HG03354 (cell line): ENCODE measurements around the gene NRF1.
"Not testable (repeated sequence)": the region's sequence is repeated elsewhere in the genome, so short reads cannot be mapped to it uniquely, and the experiment has no call there.

Source experiments
- ATAC-seq: cut with Tn5 transposase; IDR thresholded peaks from one replicate; pipeline ENCODE4 v1.9.1; 2021; ENCODE audit warnings: mild to moderate bottlenecking; ENCODE audit not compliant: unreplicated experiment, poor library complexity, severe bottlenecking

The NRF1 gene

GRCh38 chr7:129605960-129606614, 5.4 kb upstream of the NRF1 start:
- ATAC-seq = no peak

GRCh38 chr7:129606803-129607202, 4.7 kb upstream of the NRF1 start:
- ATAC-seq = no peak

- ATAC-seq = no peak
Measured at GRCh38 chr7:129607471-129608120, 3.9 kb upstream of the NRF1 start.

- no peak for ATAC-seq
Measured at GRCh38 chr7:129609666-129610065, 1.9 kb upstream of the NRF1 start.

GRCh38 chr7:129610709-129611245, 743 bp upstream of the NRF1 start:
- no peak for ATAC-seq

- peak; percentile 18 for ATAC-seq
Measured at GRCh38 chr7:129612112-129613015, 844 bp downstream of the NRF1 start.

- no peak for ATAC-seq
Measured at GRCh38 chr7:129613016-129613337, 1.5 kb downstream of the NRF1 start.

GRCh38 chr7:129615018-129615417, 3.5 kb downstream of the NRF1 start:
- ATAC-seq = peak; percentile 50

- no peak for ATAC-seq
Measured at GRCh38 chr7:129616530-129616929, 5.0 kb downstream of the NRF1 start.

GRCh38 chr7:129617178-129617577, 5.7 kb downstream of the NRF1 start:
- ATAC-seq = no peak

GRCh38 chr7:129617652-129618051, 6.1 kb downstream of the NRF1 start:
- no peak for ATAC-seq

GRCh38 chr7:129626896-129627295, 15.4 kb downstream of the NRF1 start:
- no peak for ATAC-seq

- ATAC-seq = no peak
Measured at GRCh38 chr7:129630341-129630740, 18.8 kb downstream of the NRF1 start.

GRCh38 chr7:129634361-129635034, 23.0 kb downstream of the NRF1 start:
- no peak for ATAC-seq

- ATAC-seq = peak; percentile 81
Measured at GRCh38 chr7:129635300-129636029, 23.9 kb downstream of the NRF1 start.

GRCh38 chr7:129636030-129636550, 24.6 kb downstream of the NRF1 start:
- ATAC-seq = not testable (repeated sequence)

GRCh38 chr7:129636641-129637040, 25.1 kb downstream of the NRF1 start:
- ATAC-seq = no peak

- ATAC-seq = no peak
Measured at GRCh38 chr7:129640400-129640799, 28.9 kb downstream of the NRF1 start.

GRCh38 chr7:129642871-129643549, 31.5 kb downstream of the NRF1 start:
- no peak for ATAC-seq
